ENCODE results near the gene CACNA1C.

Gene CACNA1C

GRCh38 chr12:2393016-2393415 lies 340.2 kb downstream of the CACNA1C start:
- no peak for DNase-seq (ENCODE audit: low read depth)

DNA sequence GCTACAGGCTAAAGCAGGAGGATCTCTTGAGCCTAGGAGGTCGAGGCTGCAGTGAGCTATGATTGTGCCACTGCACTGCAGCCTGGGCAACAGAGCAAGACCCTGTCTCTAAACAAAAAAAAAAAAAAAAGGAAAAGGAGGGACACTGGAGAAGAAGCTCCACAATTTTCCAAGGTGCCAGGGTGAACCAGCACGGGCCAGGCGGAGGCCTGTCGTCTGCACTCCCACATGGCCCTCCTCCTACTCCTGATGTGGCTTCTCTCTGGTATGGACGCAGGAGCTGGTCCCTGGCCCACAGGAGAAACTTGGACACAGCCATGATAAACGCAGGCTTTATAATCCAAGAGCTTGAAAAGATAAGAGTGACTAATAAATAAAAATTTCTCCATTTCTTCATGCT lies 341.2 kb downstream of the CACNA1C start:
- DNase-seq (ENCODE audit: low read depth): no peak

GRCh38 chr12:2395354-2395977 lies 342.7 kb downstream of the CACNA1C start:
- DNase-seq (ENCODE audit: low read depth): no peak

- no peak for DNase-seq (ENCODE audit: low read depth)
Measured at GRCh38 chr12:2396448-2396871, 343.7 kb downstream of the CACNA1C start.

- DNase-seq (ENCODE audit: low read depth): no peak
Measured at GRCh38 chr12:2397356-2398045, 344.7 kb downstream of the CACNA1C start.

- no peak for DNase-seq (ENCODE audit: low read depth)
Measured at GRCh38 chr12:2401040-2401439, 348.3 kb downstream of the CACNA1C start.

- DNase-seq (ENCODE audit: low read depth): no peak
Measured at GRCh38 chr12:2402073-2402579, 349.3 kb downstream of the CACNA1C start.

DNA sequence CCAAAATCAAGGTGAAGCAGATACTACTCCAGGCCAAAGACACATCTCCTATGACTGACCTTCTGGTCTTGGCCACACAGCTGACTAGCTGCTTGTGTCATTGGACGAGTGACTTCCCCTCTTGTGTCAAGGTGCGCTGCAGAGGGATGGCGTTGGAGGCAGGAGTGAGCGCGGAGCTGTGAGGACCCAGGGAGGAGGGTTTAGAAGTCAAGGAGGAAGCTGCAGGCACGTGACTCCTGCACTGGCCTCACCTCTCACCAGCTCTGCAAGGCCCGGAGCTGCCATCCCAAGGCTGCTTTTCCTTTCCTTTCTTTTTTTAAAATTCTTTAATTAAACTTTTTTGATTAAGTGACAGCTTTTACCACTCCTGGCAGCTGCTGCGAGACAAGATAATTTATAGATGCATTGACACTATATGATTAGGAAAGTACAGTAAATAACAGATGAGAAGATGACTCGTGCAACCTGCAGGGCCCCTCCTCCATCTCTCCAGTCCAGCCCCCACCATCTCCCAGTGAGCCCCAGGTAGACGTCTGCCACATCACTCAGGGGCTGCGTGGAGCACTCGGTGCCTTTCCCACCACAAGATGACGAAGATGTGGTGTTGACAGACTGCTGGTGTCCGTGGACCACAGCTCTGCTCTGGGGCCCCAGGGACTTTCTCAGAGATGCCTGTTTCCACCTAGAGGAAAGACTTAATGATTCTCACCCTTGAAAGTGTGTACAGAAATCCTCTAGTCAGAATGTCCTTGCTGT lies 350.6 kb downstream of the CACNA1C start:
- DNase-seq (ENCODE audit: low read depth): no peak

- DNase-seq (ENCODE audit: low read depth): no peak
Measured at GRCh38 chr12:2405039-2405438, 352.3 kb downstream of the CACNA1C start.

- no peak for DNase-seq (ENCODE audit: low read depth)
Measured at GRCh38 chr12:2406903-2407302, 354.1 kb downstream of the CACNA1C start.

DNA sequence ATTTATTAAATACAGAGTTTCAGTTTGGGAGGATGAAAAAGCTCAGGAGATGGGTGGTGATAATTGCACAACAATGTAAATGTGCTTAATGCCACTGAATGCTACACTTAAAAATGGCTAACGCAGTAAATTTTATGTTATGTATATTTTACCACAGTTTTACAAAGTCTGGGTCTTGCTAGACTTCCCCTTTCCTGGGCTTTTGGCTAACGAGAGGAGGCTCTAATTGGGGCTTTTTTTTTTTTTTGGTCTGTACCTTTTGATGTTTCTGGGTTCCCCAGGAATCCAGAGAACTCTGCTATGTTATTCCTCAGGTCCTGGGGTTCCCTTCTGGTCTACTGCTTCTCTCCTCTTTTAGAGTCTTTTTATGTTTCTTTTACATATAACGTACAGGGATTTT lies 355.5 kb downstream of the CACNA1C start:
- no peak for DNase-seq (ENCODE audit: low read depth)

DNA sequence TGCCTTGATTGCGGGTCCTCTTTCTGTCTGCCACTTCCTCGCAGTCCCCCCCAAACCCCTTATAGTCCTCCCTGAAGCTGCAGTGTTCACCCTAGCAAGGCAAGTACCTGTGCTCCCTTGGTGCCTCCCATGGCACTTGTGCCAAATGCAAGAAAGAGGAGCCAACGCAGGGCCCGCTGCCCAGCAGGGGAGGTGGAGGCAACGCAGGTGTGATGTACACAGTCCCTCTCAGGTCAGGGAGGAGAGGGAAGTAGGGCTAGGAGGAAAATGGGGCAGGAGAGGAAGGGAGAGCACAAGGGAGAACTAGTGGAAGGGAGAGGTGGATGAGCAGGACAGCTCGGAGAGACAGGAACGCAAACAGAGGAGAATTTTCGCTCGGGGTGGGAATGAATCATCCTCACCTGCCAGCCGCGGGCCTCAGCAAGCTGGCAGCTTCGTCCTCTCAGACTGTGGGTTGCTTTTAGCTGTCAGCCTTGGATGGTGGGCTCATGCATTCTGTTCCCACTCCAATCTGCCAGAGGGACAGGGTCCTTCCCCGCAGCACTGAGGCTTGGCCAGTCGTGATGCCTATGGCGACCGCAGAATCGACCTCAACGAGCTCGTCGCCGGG lies 357.0 kb downstream of the CACNA1C start:
- no peak for DNase-seq (ENCODE audit: low read depth)

GRCh38 chr12:2410496-2410895 lies 357.7 kb downstream of the CACNA1C start:
- no peak for DNase-seq (ENCODE audit: low read depth)

GRCh38 chr12:2411011-2411410 lies 358.2 kb downstream of the CACNA1C start:
- no peak for DNase-seq (ENCODE audit: low read depth)

DNA sequence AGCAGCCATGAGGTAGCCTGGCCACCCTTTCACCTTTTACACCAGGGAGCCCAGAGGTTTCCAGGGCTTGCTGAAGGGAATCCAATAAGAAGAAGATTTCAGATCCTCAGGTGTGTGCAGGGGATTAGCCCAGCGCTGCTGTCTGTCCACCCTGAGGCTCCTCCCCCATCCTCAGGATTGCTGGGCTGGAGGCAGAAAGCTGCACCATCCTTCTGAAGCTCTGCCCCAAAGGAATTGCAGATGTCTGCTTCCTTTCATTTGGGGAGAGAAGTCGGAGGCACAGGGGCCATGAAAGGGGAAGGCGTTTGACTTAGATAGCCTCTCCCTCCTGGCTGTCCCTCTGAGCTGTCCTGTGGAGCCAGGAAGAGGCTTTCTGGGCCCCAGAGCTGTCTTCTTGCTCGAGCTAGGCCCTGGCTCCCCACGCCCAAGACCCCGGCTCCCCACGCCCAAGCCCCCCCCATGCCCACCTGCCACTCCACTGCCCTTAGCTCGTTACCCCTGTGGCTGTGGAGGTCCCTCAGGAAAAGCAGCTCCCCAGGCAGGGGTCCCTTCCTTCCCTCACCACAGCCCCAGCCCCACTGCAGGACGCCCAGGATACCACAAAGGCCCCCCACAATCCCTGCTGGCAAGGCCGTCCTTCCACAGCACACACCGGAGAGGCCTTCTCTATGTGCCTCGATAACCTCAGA lies 359.0 kb downstream of the CACNA1C start:
- no peak for DNase-seq (ENCODE audit: low read depth)

DNA sequence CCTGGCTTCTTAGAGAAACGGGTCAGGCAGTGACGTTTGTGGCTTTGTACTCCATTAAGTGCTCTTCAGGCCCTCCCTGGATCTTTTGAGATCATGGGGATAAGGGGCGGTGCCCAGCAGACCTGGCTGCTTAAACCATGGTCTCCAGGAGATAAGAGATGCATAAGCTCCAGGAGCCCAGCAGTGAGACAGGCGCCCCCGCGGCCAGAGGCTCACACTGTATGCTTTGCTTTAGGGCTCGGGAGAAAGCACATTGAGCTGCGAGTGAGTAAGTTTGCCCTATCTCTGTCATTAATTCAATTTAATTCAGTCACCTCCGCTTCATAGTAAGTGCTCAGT lies 359.5 kb downstream of the CACNA1C start:
- no peak for DNase-seq (ENCODE audit: low read depth)

- DNase-seq (ENCODE audit: low read depth): no peak
Measured at GRCh38 chr12:2413301-2413700, 360.5 kb downstream of the CACNA1C start.

DNA sequence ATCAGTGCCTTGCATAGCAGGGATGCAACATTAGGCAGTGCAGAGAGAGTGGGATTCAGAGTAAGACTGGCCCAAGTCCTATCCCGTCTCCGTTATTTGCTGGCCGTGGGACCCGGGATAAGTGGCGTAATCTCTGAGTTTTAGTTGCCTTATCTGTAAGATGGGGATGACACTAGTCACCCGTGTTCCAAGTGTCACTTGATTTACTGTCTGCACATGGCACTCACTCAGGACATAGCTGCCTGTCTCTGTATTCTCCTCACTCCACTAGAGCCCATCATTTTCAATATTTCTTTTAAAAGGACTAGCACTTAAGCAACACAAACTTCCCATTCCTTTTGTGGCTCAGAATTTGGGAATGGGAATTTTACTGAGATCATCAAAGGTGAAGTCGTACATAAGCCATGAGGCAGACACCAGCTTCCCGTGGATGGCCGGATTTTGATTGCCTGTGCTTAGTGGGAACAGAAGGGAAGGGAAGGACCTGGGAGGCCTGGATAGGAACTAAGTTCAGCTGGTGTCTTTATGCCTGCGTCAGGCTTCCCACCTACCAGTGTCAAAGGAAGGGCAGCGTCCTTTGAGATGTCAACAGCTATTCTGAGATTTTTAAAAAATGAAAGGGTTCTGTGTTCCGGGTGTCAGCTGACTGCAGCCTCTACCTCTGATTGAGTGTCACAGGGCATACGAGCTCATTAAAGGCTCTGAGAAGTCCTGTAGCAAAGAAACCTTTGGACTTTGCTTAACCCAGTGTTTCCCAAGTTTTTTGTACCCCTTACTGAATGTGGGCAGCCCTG lies 361.4 kb downstream of the CACNA1C start:
- DNase-seq (ENCODE audit: low read depth): no peak

GRCh38 chr12:2414810-2415567 lies 362.2 kb downstream of the CACNA1C start:
- DNase-seq (ENCODE audit: low read depth): no peak

- DNase-seq (ENCODE audit: low read depth): no peak
Measured at GRCh38 chr12:2415568-2415944, 362.8 kb downstream of the CACNA1C start.

- no peak for DNase-seq (ENCODE audit: low read depth)
Measured at GRCh38 chr12:2416158-2416557, 363.4 kb downstream of the CACNA1C start.

Data from non-pigmented ciliary epithelial cell (primary cell).